GM21390 (cell line): Measurements from ENCODE around the gene GPRC5D.

ENCODE experiments used
- ATAC-seq: cut with Tn5 transposase; IDR thresholded peaks from one replicate; pipeline ENCODE4 v1.9.1; 2021; ENCODE audit not compliant: unreplicated experiment

Gene GPRC5D

GRCh38 chr12:12938541-12938940 is 13.4 kb downstream of the GPRC5D start:
- ATAC-seq = no peak

- no peak for ATAC-seq
Measured at GRCh38 chr12:12936983-12937491, 14.9 kb downstream of the GPRC5D start.

GRCh38 chr12:12934556-12934955 is 17.4 kb downstream of the GPRC5D start:
- ATAC-seq = no peak

DNA sequence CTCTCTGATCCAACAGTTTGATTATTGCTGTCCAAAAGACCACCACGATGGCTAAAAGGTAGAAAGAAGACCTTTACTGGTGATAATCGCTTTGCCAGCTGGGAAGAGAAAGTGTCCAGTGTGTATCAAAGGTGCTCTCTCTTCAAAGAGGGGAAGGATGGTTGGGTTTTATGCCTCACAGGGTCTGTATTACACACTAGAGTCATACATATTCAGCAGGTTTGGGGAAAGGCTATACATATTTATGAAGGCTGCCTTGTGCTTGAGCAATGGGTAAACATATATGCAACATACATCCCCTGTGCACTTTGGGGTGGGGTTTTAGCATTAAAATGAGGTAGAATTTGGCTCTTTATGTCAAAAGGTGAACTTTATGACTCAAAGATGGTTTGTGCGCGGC is 18.2 kb downstream of the GPRC5D start:
- no peak for ATAC-seq

DNA sequence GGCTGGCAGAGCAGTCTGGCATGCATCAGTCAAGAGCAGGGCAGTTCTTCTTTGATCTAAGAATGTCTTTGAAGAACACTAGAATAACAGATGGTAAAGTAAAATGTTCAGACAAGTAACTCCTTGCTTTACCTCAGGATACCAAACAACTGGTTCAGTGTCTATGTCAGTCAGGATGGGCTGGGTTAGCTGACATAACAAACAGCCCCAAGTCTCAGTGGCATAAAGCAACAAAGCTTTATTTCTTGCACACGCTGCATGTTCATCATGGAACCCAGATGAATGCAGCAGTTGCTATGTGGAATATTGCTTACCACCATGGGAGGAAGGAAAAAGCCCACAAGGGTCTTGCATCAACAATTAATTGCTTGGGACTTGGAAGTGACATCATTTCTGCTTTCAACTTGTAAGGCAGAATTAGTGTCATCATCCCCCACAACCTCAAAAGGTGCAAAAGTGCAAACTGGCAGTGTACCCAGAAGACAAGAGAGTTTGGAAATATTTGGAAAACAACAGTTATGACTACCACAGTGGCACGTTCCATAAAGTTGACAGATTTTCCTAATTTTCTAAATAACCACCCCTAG is 21.2 kb downstream of the GPRC5D start:
- ATAC-seq = no peak

DNA sequence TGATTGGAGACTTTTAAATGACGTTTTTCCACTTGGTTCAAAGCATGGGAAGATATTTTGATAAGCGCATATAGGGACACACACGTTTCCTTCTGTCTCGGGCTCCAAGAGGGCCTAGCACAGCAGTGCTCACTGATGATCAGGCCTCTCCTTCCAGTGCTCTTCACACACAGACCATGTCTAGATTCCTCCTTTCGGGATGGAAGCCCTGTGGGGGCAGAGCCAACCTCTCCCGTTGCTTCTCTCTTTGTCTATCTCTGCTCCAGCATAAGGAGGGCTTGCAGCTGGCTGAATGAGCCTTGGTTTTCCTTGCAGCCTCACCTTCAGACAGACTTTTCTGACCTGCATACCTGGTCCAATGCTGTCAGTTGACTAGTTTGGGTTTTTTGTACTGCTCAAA is 22.3 kb downstream of the GPRC5D start:
- no peak for ATAC-seq

DNA sequence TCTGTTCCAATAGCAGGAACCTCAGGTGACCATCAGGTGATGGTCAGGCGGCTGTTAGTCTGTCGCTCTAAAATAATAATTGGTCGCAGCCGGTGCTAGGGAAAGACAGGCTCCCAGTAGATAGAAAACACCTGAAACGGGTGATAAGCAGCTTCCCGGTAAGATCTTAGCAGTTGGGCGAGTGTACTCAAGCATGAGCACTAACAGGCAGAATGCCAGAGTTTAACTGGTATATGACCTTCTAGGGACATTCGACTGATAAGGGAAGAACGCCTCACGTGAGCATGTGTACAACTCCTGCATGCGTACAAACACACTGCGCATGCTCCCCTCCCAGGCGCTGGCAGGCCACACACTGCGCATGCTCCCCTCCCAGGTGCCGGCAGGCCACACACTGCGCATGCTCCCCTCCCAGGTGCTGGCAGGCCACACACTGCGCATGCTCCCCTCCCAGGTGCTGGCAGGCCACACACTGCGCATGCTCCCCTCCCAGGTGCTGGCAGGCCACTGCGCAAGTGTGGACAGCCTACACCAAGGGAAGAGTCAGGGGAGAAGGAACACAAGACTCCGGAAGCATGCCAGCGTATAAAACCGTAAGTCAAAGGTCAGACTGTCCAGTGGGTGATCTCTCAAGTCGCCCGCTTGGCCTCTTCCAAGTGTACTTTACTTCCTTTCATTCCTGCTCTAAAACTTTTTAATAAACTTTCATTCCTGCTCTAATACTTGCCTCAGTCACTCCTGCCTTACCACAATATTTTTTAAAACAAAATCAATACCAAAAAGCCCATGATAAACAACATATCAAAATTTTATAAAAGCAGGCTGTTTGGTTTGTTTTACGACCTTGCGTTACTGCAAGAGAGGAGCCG is 24.5 kb downstream of the GPRC5D start:
- peak; percentile 46 for ATAC-seq

DNA sequence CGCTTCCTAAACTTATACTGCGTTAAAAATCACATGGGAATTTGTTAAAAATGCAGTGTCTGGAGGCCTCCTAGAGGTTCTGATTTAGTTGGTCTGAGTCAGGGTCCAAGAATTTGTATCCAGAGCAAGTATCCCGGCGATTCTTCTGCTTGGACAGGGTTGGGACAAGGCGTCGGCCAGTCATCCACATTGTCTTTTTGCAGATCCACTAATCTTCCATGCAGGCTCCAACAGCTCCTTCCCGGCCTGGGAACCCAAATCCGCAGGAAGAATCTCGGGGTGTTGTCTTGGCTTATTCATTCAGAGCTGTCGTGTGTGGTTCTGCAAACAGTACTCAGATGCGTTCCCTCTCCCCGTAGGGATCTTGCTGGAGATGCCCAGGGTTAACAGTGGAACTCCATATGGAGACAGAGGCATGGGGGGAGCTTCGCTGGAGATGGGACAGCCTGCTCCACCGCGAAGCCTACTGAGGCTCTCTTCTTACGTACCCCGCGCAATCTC is 25.3 kb downstream of the GPRC5D start:
- ATAC-seq = no peak

- no peak for ATAC-seq
Measured at GRCh38 chr12:12925388-12925787, 26.6 kb downstream of the GPRC5D start.

- no peak for ATAC-seq
Measured at GRCh38 chr12:12924169-12924568, 27.8 kb downstream of the GPRC5D start.

DNA sequence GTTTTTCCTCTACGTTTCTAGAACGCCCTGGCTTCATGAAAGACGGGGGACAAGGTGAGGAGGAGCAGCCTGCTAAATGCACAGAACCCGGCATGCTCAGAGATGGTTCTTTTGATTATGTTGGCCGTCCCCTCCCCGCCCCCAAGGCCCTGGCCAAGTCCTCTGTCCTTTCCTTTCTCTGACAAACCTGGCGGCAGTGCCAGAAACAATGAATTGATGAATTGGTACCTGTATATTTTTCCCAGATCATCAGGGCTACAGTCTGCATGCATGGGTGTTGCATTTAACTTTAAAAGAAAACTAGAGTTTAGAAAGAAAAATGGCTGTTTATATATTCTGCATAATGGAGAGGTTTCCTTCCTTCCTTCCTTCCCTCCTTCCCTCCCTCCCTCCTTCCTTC is 29.0 kb downstream of the GPRC5D start:
- no peak for ATAC-seq

DNA sequence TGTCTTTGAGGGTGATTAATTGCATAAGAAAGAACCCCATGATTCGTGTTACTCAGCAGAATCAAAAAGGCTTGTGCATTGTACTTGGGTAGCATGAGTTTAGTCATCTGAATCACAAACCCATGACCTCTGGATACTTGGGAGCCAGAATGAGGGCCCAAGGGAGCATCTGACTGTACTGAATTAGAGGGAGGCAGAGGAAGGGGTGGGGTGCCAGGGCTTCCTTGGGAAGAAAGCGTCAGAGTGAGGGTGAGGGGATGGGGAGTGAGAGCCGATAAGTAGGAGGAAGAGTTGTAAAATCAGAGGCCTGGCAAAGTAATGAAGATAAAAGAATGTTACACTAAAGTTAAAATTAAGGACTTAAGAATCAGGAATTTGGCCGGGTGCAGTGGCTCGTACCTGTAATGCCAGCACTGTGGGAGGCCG is 29.8 kb downstream of the GPRC5D start:
- no peak for ATAC-seq

DNA sequence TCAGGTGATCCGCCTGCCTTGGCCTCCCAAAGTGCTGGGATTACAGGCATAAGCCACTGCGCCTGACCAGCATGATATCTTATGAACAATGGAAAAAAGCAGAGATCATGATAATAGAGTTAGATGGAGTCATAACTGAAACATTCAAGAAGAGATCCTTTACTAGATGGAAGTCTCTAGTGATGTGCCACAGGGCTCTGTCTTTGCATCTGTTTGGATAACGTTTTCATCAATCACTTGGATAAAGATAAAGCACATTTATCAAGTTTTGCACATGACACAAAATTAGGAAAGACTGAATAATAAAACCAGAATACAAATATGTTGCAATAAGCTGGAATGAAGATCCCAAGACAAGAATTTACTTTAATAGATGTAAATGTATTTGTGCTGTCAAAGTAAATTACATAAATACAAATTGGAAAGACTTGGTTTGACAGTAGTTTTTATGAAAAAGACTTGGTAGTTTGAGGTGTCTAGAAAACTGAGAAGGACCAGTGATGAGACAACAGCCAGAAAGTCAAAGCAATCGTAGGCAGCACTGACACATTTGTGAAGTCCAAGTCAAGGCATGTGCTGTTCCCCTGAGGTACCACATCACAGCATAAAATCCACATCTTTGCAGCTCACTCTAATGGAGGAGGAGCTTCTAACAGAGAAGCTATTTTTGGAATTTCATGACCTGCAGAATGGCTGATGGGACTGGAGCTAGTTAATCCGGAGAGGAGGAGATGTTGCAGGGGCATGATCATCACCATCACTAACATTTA is 32.1 kb downstream of the GPRC5D start:
- ATAC-seq = no peak

GRCh38 chr12:12918781-12919389 is 33.1 kb downstream of the GPRC5D start:
- ATAC-seq = no peak

DNA sequence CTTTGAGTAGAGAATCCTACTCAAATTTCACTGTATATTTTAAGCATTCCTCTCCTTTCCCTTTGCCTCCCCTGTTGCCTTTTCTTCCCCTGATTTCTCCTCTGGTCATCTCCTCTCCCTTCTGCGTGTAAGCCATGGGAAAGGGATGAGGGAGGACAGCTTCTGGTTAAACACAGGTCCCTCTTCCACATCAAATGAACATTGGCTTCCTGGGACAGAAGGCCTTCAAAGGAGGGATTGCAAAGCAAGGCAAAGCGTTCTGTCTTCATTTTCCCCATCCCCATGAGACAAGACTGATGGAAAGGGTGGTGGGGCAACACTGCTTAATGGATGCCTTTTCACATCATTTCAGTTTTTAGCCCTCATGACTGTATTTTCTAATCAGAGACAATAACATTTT is 34.5 kb downstream of the GPRC5D start:
- no peak for ATAC-seq

- ATAC-seq = peak; percentile 97
Measured at GRCh38 chr12:12916135-12916944, 35.6 kb downstream of the GPRC5D start.

DNA sequence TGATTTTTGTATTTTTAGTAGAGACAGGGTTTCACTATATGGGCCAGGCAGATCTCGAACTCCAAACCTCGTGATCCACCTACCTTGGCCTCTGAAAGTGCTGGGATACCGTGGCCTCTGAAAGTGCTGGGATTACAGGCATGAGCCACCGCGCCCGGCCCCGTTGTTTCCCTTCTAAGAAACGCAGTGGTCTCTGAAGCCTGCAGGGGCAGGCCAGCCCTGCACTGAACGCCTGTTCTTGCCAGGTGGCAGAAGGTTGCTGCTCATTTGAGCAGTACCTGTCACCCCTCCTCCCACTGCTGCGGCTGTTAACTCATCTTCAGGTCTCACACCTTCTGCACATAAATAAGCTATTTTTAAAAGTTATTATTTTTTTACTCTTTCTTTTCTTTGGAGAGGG is 36.3 kb downstream of the GPRC5D start:
- ATAC-seq = no peak

GRCh38 chr12:12912711-12913110 is 39.3 kb downstream of the GPRC5D start:
- ATAC-seq = no peak

DNA sequence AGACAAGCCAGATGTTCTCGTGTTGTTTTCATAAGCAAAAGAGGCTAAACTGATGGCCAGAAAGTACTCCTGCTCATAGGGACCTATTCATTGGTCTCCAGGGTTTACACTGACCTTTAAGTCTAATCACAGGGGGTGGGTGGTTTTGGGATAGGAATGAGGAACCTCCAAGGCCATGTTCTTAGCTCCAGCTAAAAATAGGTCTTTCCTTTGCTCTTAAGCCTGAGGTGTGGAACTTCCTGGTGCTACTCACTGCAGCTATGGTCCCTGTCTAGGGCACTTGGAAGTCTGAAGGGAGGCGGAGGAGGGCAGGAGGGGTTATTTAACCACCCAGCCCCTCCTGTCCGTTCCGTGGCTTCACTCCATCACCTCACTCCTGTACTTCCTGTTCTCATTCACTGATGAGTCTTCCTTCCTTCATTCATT is 42.0 kb downstream of the GPRC5D start:
- ATAC-seq = no peak
